GM21381 (cell line): ENCODE measurements around the gene CYP2S1.
"Not testable (repeated sequence)": the region's sequence is repeated elsewhere in the genome, so short reads cannot be mapped to it uniquely, and the experiment has no call there.

Experiments
- ATAC-seq: cut with Tn5 transposase; IDR thresholded peaks from one replicate; pipeline ENCODE4 v1.9.1; 2021; ENCODE audit warnings: mild to moderate bottlenecking, moderate library complexity; ENCODE audit not compliant: unreplicated experiment

CYP2S1 gene

DNA sequence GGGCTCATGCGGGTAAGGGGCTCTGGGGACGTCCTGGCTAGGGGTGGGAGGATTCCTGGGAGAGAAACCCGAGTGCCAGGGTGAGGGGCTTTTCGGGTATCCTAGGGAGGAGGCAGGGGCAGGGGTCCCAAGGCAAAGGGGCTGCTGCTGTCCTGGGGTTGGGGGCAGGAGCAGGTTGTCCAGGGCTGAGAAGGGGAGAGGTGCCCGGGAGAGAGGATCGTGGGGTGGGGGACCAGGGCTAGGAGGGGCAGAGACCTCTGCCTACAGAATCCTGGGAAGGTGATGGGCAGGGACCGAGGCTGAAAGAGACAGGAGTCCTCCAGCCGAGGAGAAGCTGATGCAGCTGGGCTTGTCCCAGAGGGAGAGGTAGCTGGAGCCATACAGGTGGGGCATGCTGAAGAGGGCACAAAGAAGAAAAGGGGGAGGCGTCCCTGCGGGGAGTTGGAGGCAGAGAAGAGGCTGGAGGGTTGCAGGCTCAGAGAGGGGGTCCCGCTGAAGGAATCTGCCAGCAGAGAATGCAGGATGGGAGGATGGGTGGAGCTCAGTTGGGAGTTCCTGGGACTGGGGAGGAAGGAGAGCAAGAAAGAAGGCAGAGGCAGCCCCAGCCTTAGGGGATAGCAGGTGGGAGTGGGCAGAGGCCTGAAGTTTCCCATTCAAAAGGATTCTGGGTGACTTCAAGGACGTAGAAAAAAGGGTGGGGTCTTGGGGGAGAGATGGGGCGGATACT, 574 bp downstream of the CYP2S1 start:
- ATAC-seq = no peak

GRCh38 chr19:41194157-41194552, 1.1 kb downstream of the CYP2S1 start:
- no peak for ATAC-seq

GRCh38 chr19:41195675-41196497, 2.9 kb downstream of the CYP2S1 start:
- ATAC-seq = no peak

DNA sequence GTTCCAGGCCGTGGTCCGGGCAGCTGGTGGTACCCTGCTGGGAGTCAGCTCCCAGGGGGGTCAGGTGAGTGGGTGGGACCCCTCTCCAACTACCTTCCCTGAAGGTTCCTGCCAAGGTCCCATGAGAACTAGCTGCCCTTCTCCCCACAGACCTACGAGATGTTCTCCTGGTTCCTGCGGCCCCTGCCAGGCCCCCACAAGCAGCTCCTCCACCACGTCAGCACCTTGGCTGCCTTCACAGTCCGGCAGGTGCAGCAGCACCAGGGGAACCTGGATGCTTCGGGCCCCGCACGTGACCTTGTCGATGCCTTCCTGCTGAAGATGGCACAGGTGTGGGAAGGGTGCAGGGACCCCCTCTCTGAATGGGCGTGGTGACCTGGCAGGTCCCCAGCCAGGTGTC, 5.5 kb downstream of the CYP2S1 start:
- no peak for ATAC-seq

DNA sequence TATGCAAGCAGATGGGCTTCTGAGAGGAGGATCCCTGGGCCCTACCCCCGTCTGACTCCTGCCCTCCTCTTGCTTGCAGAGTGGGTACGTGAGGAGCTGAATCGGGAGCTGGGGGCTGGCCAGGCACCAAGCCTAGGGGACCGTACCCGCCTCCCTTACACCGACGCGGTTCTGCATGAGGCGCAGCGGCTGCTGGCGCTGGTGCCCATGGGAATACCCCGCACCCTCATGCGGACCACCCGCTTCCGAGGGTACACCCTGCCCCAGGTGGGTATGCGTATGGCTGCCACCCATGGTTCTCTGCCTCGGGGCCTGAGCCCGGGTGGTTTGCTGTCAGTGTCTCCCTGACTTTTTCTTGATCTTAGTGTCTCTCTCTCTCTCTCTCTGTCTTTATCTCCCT, 10.4 kb downstream of the CYP2S1 start:
- ATAC-seq = no peak

DNA sequence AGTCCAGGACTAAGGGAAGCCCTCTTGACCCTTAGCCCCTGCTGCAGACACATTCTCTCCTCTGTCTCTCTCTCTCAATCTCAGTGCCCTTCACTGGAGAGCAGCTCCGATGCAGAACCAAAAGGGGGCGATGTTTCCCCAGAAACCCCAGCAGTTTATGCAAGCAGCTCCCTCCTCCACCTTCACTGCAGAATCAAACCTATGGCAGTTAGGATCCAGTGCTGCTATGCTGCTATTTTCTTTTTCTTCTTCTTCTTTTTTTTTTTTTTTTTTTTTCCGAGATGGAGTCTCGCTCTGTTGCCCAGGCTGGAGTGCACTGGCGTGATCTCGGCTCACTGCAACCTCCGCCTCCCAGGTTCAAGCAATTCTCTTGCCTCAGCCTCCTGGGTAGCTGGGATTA, 11.3 kb downstream of the CYP2S1 start:
- ATAC-seq = not testable (repeated sequence)

DNA sequence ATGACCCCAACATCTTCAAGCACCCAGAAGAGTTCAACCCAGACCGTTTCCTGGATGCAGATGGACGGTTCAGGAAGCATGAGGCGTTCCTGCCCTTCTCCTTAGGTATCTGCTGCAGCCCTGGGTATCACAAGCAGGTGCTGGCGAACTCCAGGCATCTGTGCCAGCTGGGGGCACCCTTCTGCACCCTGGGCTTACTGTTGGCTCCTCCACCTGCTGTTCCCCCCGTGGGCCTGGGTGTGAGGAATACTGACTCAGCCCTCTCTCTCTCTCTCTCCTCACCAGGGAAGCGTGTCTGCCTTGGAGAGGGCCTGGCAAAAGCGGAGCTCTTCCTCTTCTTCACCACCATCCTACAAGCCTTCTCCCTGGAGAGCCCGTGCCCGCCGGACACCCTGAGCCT, 13.0 kb downstream of the CYP2S1 start:
- ATAC-seq = no peak

DNA sequence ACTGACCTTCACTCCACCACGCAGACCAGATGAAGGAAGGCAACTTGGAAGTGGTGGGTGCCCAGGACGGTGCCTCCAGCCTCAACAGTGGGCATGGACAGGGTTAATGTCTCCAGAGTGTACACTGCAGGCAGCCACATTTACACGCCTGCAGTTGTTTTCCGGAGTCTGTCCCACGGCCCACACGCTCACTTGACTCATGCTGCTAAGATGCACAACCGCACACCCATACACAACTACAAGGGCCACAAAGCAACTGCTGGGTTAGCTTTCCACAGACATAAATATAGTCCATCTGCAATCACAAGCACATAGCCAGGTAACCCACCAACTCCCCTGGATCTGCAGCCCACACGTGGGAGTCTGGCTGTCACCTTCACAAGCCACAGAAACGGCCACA, 13.4 kb downstream of the CYP2S1 start:
- no peak for ATAC-seq

DNA sequence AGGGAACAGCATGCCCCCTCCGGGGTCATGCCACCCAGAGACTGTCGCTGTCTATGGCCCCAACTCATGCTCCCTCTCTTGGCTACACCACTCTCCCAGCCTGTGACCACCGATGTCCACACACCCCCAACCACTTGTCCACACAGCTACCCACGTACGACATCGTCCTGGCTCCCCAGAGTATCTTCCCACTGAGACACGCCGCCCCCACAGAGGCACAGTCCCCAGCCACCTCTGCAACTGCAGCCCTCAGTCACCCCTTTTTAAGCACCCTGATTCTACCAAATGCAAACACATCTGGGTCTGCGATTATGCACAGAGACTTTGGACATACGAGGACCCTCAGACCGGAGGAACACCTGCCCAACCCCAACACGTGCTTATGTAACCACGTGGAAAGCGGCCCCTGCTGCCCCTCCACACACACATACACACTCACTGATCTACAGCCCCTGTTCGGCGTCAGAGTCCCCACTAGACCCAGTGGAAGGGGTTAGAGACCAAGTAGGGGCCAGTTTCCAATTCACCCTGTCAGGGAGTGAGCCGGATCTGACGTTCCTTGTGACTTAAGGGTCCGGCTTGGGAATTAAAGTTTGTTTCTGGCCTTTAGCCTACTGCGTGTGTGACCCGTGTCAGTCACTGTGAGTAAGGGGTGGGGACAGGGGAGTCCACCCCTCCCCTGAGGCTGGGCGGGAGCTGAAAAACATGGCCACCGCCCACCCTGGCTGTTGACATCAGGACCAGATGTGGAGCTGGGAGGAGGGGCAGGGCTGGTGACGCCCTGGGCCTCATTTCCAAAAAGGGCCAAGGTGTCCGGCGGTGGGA, 14.1 kb downstream of the CYP2S1 start:
- no peak for ATAC-seq

GRCh38 chr19:41214161-41214560, 21.1 kb downstream of the CYP2S1 start:
- no peak for ATAC-seq

DNA sequence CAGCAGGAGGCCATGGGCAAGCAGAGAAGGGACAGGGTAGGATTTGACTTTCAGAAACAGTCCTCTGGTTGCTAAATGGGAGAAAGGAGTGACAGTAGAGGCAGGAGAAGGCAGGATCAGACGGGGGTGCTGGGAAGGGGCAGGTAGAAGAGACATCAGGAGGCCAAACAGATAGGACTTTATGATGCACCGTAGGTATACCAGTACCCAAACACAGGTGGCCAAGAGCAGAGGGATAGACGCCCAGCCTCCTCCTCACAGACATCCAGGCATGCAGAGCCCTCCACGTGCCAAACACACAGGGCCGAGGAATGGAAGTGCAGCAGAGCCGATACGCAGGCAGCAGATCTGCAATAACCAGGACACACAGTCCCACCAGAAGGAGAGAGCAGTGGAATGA, 24.7 kb downstream of the CYP2S1 start:
- no peak for ATAC-seq

- ATAC-seq = no peak
Measured at GRCh38 chr19:41218249-41218614, 25.2 kb downstream of the CYP2S1 start.

DNA sequence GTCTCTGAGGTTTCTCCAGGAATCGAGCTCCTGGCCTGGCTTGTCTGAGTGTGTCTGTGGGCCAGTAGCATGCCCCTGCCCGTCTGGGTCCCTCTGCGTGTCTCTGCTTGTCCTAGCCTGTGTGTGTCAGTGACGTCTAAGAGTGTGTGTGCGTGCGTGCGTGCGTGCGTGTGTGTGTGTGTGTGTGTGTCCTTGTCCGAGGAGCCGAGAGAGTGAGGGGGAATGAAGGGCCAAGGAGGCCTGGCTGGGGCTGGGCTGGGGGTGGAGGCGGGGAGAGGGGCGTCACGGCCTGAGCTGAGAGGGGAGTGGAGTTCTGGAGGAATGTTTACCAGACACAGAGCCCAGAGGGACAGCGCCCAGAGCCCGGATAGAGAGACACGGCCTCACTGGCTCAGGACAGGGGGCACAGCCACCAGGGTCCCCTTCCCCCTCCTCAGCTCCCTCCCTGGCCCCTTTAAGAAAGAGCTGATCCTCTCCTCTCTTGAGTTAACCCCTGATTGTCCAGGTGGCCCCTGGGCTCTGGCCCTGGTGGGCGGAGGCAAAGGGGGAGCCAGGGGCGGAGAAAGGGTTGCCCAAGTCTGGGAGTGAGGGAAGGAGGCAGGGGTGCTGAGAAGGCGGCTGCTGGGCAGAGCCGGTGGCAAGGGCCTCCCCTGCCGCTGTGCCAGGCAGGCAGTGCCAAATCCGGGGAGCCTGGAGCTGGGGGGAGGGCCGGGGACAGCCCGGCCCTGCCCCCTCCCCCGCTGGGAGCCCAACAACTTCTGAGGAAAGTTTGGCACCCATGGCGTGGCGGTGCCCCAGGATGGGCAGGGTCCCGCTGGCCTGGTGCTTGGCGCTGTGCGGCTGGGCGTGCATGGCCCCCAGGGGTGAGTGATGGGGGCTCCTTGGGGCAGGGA, 25.8 kb downstream of the CYP2S1 start, which contains the start of gene AXL:
TSS of gene AXL (plus strand) at position 609 of the 893 bp plus-strand sequence. CDS start at position 779, 170 bp downstream.
- ATAC-seq = no peak

DNA sequence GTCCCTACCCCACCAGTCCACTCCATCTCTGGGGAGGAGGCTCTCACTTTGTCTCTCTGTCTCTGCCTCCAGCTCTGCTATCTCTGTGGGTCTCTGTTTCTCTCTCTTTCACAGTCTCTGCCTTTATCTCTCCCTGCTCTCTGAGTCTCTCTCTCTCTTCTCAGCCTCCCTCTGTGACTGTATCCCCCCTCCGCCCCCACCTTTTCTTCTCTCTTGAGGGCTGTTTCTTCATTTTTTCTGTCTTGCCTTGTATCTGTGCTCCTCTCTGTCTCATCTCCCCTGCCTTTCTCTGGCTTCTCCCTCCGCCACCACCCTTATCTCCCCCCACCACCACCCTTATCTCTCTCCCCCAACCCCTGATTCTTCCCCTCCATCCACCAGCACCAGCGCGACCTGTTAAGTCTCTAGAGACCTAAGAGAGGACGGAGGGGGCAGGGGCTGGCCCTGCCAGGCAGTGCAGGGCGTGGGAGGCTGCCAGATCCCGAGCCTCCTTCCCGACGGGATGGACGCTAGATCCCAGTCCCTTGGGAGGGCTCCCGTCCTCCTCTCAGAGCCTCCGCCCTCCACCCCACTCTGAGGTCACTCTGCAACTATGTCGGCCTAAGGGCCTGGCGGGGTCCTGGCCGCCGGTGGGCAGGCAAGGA, 27.0 kb downstream of the CYP2S1 start:
- no peak for ATAC-seq

- ATAC-seq = no peak
Measured at GRCh38 chr19:41220811-41221210, 27.8 kb downstream of the CYP2S1 start.

DNA sequence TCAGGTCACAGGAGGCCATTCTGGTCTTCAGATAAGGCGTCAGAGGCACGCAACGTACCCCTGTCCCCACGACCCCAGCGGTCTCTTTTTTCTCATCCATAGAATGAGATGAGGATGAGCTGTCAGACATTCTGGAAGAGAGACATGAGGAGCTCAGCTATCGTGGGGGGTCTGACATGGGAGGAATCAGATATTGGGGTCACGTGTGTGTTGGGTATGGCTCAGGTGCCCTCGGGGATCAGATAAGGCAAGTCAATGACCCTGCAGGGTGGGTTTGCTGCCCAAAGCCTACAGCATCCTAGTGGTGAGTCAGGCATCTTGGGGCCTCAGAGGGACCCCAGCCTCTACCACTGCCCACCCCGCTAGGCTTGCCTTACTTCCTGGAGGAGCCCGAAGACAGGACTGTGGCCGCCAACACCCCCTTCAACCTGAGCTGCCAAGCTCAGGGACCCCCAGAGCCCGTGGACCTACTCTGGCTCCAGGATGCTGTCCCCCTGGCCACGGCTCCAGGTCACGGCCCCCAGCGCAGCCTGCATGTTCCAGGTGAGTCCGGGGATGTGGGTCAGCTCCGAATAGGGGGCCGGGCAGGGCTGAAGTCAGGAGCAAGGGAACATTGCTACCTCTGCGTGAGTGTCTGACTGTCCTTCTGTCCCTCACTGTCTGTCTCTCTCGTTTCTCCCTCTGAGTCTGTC, 28.6 kb downstream of the CYP2S1 start:
- ATAC-seq = no peak

GRCh38 chr19:41222240-41222639, 29.2 kb downstream of the CYP2S1 start:
- ATAC-seq = no peak

- no peak for ATAC-seq
Measured at GRCh38 chr19:41223431-41224234, 30.6 kb downstream of the CYP2S1 start.

DNA sequence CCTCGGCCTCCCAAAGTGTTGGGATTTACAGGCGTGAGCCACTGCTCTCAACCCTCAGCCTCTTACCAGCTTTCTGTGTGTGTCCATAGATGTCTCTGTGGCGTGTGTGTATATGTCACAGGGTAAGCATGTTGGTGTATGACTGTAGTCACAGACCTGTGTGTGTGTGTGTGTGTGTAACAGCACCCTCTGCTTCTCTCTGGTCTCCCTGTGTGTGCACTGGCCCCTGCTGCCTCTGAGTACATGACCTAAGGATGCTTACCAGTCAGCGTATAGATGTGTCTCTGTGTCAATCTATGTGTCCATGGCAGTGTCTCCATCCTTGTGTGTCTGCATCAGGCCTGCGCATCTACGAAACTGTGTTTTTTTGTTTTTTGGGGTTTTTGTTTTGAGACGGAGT, 31.6 kb downstream of the CYP2S1 start:
- ATAC-seq = no peak
